GM21528 (cell line): Measurements from ENCODE around the gene RAF1.
"Not testable (repeated sequence)": the region's sequence is repeated elsewhere in the genome, so short reads cannot be mapped to it uniquely, and the experiment has no call there.

Experiments
- ATAC-seq: cut with Tn5 transposase; IDR thresholded peaks from one replicate; pipeline ENCODE4 v1.9.1; 2021; ENCODE audit warnings: mild to moderate bottlenecking, moderate library complexity; ENCODE audit not compliant: unreplicated experiment, low FRiP score

RAF1 gene

DNA sequence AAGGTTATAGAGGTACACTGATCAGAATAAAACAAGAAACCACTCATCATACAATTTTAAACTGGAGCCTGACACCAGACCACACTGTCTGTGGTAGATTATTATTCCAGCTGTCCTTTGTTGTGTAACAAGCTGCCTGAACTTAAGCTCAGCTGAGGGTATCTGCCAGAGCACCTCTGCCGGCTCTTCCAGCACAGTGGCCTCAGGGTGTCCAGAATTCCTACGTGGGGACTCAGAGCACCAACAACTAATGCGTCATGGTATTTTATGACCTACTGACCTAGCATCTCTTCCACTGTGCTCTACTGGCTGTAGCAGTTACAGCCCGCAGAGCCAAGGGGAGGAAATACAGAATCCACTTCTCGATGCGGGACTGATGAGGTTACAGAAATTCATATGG lies 15.6 kb upstream of the RAF1 start:
- no peak for ATAC-seq

DNA sequence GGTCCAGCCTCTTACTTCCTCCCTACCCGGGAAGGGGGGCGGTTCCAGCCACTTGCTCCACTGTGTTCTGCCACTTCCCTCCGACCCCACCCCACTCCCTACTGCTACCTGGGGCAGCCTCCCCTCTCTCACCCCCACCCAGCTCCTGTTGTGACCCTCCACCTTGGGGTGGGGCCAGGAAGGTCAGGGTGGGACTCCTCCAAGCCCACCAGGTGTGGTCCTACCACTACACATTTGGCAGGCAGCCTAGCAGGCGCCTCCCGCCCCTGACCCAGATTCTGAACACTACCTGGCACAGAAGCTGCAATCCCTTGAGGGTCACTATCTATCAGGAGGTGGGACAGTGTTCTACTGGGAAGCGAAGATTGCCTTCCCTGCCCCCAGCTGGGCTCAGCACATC lies 13.7 kb upstream of the RAF1 start:
- ATAC-seq: no peak

DNA sequence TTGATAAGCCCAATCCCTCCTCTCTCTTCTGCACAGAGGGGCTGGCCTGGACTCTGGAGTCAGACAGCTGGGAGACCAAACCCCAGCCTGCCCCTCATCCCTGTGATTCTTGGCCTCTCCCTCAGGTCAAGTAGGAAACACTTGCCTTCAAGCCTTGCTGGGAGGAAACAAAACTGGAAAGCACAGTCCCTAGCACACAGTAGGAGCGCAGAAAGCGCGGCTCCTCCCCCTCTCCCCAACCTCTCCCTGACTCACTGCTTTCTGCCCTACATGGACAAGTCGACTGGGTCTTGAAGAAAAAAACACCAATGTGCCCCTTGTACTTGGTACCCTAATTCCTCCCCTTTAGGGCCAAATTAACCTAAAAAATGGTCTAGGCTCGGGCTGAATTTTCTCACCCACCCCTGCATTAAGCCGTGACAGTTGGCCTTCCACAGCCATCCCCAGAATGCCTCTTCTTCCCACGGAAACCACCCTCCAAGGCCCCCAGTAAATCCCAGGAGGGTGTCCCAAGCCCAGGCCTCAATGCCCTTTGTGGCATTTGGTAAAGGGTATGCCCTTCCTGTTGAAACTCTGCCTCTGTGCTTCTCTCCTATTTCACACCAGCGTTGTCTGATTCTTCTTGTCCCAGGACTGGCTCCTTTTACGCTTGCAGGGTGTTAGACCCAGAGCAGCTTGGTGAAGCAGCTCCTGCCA lies 11.3 kb upstream of the RAF1 start:
- no peak for ATAC-seq

GRCh38 chr3:12673956-12674736 lies 10.2 kb upstream of the RAF1 start:
- not testable (repeated sequence) for ATAC-seq

- no peak for ATAC-seq
Observed at GRCh38 chr3:12671120-12671450, 7.2 kb upstream of the RAF1 start.

GRCh38 chr3:12670365-12671119 lies 6.6 kb upstream of the RAF1 start:
- ATAC-seq: no peak

GRCh38 chr3:12663401-12663935 lies 449 bp downstream of the RAF1 start:
- ATAC-seq: peak; percentile 45

GRCh38 chr3:12662593-12663400 lies 1.1 kb downstream of the RAF1 start:
- peak; percentile 27 for ATAC-seq

DNA sequence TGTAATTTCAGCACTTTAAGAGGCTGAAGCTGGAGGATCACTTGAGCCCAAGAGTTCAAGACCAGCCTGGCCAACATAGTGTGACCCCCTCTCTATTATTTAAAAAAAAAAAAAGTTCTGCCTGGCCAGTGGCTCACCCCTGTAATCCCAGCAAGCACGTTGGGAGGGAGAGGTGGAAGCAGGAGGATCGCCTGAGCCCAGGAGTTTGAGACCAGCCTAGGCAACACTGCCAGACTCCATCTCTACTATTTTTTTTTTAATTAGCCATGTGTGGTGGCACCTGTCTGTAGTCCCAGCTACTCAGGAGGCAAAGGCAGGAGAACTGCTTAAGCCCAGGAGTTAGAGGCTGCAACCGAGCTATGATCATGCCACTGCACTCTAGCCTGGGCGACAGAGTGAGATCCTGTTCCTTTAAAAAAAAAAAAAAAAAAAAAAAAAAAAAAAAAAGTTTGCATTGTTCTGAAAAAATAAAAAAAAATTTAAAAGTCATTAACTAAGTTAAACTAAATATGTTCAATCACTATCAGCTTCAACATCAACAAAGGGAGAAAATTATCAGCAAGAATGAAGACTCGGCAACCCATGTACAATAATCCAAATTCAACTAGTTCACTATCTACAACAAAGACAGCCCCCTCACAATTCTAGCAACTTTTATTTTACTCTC lies 1.9 kb downstream of the RAF1 start:
- no peak for ATAC-seq

DNA sequence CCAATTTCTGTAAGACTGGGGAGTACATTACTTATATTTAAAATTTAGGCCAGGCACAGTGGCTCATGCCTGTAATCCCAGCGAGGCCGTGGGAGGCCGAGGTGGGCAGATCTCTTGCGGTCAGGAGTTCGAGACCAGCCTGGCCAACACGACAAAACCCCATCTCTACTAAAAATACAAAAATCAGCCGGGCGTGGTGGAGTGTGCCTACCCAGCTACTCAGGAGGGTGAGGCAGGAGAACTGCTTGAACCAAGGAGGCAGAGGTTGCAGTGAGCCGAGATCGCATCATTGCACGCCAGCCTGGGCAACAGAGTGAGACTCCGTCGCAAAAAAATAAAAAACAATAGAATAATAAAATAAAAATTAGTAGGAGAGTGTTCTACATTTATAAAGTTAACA lies 2.5 kb downstream of the RAF1 start:
- ATAC-seq: not testable (repeated sequence)

DNA sequence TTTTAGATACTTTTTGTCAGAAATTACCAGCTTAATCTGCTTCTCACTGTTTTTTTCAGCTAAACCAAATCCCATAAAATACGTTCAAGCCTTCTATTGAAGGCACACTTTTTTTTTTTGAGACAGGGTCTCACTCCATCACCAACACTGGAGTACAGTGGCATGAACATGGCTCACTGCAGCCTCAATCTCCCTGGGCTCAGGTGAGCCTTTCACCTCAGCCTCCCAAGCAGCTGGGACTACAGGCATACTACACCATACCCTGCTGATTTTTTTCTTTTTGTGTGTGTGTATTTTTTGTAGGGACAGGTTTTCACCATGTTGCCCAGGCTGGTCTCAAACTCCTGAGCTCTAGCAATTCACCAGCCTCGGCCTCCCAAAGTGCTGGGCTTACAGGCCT lies 3.7 kb downstream of the RAF1 start:
- no peak for ATAC-seq

DNA sequence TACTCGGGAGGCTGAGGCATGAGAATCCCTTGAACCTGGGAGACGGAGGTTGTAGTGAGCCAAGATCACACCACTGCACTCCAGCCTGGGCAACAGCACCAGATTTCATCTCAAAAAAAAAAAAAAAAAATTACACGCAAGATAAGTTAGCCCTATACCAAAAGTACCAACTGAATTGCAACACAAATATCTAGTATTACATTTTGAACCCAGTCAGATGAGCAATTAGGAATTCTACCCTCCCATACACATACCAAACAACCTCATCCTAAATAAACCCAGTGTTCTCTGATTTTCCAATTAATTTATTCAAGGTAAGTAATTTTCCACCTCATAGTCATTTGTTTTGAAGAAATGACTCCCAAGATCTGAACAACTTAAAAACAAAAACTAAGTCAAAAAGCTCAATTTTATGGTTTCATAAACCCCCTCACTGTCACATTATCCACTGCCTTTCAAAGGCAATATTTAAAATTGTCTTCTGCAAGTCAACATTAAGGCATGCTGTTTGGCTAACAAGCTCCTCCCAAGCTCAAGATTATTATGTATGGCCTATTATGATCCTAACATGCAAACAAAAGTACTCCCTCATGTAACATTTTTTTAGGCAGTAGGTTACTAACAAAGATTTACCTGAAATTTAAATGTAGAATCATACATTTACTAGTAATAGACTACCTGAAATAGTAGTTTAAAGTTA lies 4.5 kb downstream of the RAF1 start:
- no peak for ATAC-seq

DNA sequence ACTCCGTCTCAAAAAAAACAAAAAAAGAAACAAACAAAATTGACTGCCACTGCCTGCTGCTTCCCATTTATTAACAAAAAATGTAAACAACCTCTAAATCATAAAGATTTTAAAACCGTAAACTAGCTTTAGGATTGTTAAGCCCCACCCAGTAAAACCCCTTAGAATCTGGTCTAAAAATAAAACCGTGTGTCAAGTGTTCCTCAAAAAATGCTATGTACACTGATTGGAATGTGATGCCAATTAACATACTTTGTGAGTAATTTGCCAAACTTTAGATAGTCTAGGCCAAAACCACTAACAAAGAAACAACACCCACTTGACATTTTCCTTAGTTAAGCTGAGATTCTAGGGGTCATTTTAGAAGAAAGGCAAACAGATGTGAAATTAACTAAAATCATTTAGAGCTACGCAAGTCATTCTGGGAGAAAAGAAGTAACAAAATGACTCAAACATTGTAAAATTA lies 5.3 kb downstream of the RAF1 start:
- no peak for ATAC-seq

DNA sequence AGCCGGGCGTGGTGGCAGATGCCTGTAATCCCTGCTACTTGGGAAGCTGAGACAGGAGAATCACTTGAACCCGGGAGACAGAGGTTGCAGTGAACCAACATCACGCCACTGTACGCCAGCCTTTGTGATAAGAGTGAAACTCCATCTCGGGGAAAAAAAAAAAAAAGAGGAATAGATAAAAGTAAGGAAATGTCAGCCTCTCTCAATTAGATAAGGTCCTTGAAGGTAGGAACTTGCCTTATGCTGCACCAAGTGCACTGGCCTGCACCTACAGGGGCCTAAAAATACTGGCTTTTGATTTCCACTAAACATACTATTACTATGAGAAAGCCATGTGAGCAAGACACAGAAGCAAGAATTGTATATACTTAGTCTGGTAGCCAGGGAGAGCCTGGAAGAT lies 7.1 kb downstream of the RAF1 start:
- no peak for ATAC-seq

DNA sequence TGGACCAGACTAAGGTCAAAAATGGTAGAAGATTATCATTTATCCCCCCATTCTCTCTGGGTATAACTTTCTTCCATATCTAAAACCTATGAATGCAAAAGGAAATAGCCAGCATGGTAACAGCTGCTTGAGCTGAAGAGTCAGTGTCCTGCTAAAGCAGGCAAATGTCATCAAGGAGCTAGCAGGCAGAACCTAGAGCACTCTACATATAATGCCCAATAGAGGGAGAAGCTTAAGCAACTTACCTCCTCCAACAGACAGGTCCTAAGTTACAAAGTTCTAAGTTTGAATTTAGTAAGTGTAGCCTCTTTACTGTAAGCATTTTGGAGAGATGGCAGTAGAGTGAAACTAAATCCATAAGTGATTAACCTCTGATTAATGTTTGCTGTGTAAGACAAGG lies 7.7 kb downstream of the RAF1 start:
- ATAC-seq: no peak

- ATAC-seq: no peak
Observed at GRCh38 chr3:12655701-12656100, 8.2 kb downstream of the RAF1 start.

- no peak for ATAC-seq
Observed at GRCh38 chr3:12653747-12654146, 10.2 kb downstream of the RAF1 start.

- peak; percentile 49 for ATAC-seq
Observed at GRCh38 chr3:12648384-12648959, 15.4 kb downstream of the RAF1 start.
